Epithelial cell of prostate (primary cell): ENCODE measurements around the gene CSAD.
"Not testable (repeated sequence)": the region's sequence is repeated elsewhere in the genome, so short reads cannot be mapped to it uniquely, and the experiment has no call there.

ENCODE experiments used
- DNase-seq: peaks from one replicate; pipeline ENCODE4 v3.0.0-alpha.2; 2011; ENCODE audit warnings: low read depth, low spot score
- H3K27ac ChIP-seq: fragments of 450-650 bp; 2 replicates; pipeline ENCODE4 v1.5.1; 2017; ENCODE audit warnings: mild to moderate bottlenecking

Gene CSAD

DNA sequence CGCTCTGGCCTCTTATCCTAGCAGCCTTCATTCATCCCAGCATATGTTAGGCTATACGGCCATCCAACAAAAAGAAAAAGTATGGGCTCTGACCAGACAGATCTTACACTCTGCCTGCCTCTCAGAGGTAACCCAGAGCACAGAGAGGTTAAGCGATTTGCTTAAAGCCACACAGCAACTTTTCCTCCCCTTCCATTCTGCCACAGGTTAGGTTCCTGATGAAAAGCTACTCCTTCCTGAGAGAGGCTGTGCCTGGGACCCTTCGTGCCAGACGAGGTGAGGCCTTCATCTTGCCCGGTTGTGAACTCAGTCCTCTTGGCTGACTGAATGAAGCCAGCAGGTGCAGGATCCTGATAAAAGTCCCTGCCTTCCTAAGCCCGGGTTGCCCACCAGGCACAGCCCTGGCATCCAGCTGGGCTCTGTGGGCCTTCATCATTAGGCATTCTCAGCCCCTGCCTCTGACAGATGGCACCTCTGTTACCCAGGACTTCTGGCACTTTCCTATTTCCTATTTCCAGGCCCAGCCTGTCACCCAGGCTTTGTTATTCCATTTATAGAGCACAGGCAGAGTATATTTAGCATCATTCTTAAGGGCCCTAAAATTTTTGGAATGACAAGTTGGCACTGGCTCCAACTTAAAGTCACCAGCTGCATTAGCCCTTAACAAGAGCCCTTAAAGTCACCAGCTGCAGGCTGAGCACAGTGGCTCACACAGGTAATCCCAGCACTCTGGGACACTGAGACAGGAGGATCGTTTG, 64.7 kb downstream of the CSAD start:
- DNase-seq: no peak
- H3K27ac ChIP-seq: no peak overlapping the region

DNA sequence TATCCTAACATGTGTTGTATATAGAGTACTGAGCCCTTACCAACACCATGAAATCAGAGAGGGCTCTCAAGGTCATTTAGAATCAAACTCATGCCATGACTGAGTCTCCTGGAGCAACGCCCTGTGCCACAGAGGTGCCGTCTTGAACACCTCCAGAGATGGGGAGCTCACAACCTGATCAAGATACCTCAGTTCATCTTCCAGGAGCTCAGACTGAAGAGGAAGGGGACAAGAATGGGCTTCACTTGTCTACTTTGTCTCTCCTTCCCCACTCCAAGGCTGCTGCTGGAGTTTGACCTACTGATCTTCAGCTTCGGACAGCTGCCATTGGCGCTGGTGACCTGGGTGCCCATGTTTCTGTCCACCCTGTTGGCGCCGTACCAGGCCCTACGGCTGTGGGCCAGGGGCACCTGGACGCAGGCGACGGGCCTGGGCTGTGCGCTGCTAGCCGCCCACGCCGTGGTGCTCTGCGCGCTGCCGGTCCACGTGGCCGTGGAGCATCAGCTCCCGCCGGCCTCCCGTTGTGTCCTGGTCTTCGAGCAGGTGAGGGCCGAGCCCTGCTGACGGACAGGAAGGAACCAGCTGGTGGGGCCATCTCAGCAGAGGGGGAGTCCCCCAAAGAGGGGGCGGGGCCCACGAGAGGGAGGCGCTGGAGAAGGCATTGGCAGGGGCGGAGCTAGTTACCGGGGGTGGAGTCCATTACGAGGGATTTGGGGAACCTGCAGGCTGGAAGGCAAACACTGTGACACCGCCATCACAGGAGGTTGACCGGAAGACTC, 65.4 kb downstream of the CSAD start:
- no peak for DNase-seq
- no peak overlapping the region for H3K27ac ChIP-seq

DNA sequence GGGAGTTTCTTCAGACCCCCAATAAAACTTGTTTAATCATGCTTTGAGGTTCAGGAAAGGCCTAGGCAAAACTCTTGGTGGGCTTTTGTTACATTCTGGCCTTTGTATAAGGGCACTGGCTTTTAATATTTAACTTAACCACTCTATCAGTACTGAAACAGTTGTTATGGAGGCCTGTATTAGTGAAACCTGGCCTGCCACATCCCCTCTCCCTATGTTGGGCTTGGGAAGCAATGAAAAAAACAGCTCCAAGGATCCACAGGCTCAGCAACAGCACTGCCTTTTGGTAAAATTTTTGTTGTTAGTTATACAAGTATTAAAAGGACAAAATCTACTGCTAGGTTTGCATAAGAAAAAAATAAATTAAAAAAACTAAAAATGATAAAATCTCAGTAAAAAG, 66.8 kb downstream of the CSAD start:
- DNase-seq: no peak

DNA sequence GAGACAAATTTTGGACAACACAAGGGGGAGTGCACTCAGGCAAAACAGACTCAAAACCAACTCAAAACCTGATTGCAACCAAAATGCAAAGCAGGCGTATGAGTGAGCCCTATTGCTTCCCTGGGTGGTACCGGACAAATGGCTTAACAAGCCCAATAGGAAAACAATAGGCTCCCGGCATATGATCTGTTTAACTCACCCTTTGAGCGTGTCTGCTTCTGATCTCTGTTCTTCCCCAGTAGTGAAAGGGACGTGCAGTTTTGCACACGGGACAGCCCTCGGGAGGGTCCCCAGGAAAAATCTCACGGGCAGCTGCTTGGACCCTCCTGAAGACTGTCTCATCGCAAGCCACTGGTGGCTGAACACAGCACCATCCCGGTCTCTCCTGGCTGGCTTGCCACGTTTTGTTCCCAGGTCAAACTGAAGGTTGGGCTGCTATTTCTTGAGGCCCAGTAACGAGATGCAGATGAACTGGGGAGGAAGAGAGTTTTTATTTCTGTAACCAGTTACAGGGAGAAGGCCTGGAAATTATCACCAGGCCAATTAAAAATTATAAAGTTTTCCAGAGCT, 67.5 kb downstream of the CSAD start:
- no peak for DNase-seq
- no peak overlapping the region for H3K27ac ChIP-seq

More for the DNA sequence above, 66.8 kb downstream of the CSAD start:
- H3K27ac ChIP-seq: no peak overlapping the region

DNA sequence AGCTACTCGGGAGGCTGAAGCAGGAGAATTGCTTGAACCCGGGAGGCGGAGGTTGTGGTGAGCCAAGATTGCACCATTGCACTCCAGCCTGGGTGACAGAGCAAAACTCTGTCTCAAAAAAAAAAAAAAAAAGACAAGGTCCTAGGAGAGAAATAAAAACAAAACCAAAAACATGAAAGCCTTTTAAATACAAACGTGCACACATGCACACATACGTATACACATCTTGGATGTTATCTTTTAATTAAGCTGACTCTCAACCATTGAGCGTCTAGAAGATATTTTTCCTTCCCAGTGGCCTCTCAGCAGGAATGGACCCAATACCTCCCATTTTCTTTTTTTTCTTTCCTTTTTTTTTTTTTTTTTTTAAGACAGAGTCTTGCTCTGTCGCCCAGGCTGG, 68.3 kb downstream of the CSAD start:
- not testable (repeated sequence) for DNase-seq, H3K27ac ChIP-seq
